SK-N-SH treated with all-trans-retinoic acid at 6 μM for 48 hours (cell line): Measurements from ENCODE around the gene NPRL2.

Source experiments
- ATAC-seq: fragments of 200-7000 bp; cut with Tn5 transposase; 3 replicates; pipeline ENCODE4 v1.9.1; 2020; ENCODE audit warnings: mild to moderate bottlenecking, moderate library complexity
- ARNTL ChIP-seq: fragments of 450-650 bp; formaldehyde crosslinking; IDR thresholded peaks from 2 replicates; pipeline ENCODE4 v1.5.0; 2020; ENCODE audit warnings: low read depth, mild to moderate bottlenecking, moderate library complexity, borderline replicate concordance
- BACH2 ChIP-seq: fragments of 250-450 bp; sonication (Bioruptor Pico); IDR thresholded peaks from 2 replicates; pipeline ENCODE4 v1.9.0; 2021; ENCODE audit warnings: mild to moderate bottlenecking, borderline replicate concordance
- CREB5 ChIP-seq: fragments of 250-450 bp; sonication (Bioruptor Pico); IDR thresholded peaks from 2 replicates; pipeline ENCODE4 v1.5.1; 2020; ENCODE audit warnings: low read depth, mild to moderate bottlenecking, moderate library complexity
- CSDC2 ChIP-seq: fragments of 250-450 bp; sonication (Bioruptor Pico); IDR thresholded peaks from 2 replicates; pipeline ENCODE4 v1.5.0; 2020; ENCODE audit warnings: mild to moderate bottlenecking, moderate library complexity
- CSRNP3 ChIP-seq: fragments of 250-450 bp; sonication (Bioruptor Pico); IDR thresholded peaks from 2 replicates; pipeline ENCODE4 v1.5.1; 2021; ENCODE audit warnings: mild to moderate bottlenecking, moderate library complexity
- ESRRG ChIP-seq: fragments of 250-450 bp; sonication (Bioruptor Pico); IDR thresholded peaks from 2 replicates; pipeline ENCODE4 v1.6.1; 2021; ENCODE audit warnings: mild to moderate bottlenecking
- GLIS3 ChIP-seq: fragments of 250-450 bp; sonication (Bioruptor Pico); IDR thresholded peaks from 2 replicates; pipeline ENCODE4 v1.5.0; 2020; ENCODE audit warnings: mild to moderate bottlenecking, moderate library complexity
- ISL1 ChIP-seq: fragments of 250-450 bp; sonication (Bioruptor Pico); IDR thresholded peaks from 2 replicates; pipeline ENCODE4 v2.1.2; 2022; ENCODE audit warnings: mild to moderate bottlenecking, moderate library complexity
- OSR1 ChIP-seq: fragments of 250-450 bp; sonication (Bioruptor Pico); IDR thresholded peaks from 2 replicates; pipeline ENCODE4 v1.8.0; 2022; ENCODE audit warnings: moderate library complexity, mild to moderate bottlenecking, inconsistent platforms
- PATZ1 ChIP-seq: fragments of 250-450 bp; sonication (Bioruptor Pico); IDR thresholded peaks from 2 replicates; pipeline ENCODE4 v1.8.0; 2020; ENCODE audit warnings: mild to moderate bottlenecking, moderate library complexity, borderline replicate concordance
- POU6F1 ChIP-seq: fragments of 250-450 bp; sonication (Bioruptor Pico); IDR thresholded peaks from 2 replicates; pipeline ENCODE4 v1.8.0; 2021; ENCODE audit warnings: low read depth, mild to moderate bottlenecking, moderate library complexity, borderline replicate concordance
- PPARA ChIP-seq: fragments of 250-450 bp; sonication (Bioruptor Pico); IDR thresholded peaks from 2 replicates; pipeline ENCODE4 v1.5.0; 2020; ENCODE audit warnings: mild to moderate bottlenecking, borderline replicate concordance
- RARB ChIP-seq: fragments of 250-450 bp; sonication (Bioruptor Pico); IDR thresholded peaks from 2 replicates; pipeline ENCODE4 v1.8.0; 2021; ENCODE audit warnings: mild to moderate bottlenecking, moderate library complexity
- SNAI2 ChIP-seq: fragments of 250-450 bp; sonication (Bioruptor Pico); IDR thresholded peaks from 2 replicates; pipeline ENCODE4 v1.5.0; 2020; ENCODE audit warnings: mild to moderate bottlenecking, moderate library complexity
- TCF4 ChIP-seq: fragments of 250-450 bp; sonication (Bioruptor Pico); IDR thresholded peaks from 2 replicates; pipeline ENCODE4 v1.8.0; 2021; ENCODE audit warnings: mild to moderate bottlenecking, moderate library complexity, borderline replicate concordance
- TOX ChIP-seq: fragments of 250-450 bp; sonication (Bioruptor Pico); IDR thresholded peaks from 2 replicates; pipeline ENCODE4 v1.8.0; 2021; ENCODE audit warnings: mild to moderate bottlenecking, moderate library complexity, borderline replicate concordance
- TSHZ2 ChIP-seq: fragments of 250-450 bp; sonication (Bioruptor Pico); IDR thresholded peaks from 2 replicates; pipeline ENCODE4 v1.5.0; 2020; ENCODE audit warnings: mild to moderate bottlenecking, moderate library complexity
- ZC3H10 ChIP-seq: fragments of 250-450 bp; sonication (Bioruptor Pico); IDR thresholded peaks from 2 replicates; pipeline ENCODE4 v1.5.1; 2021; ENCODE audit warnings: mild to moderate bottlenecking, moderate library complexity
- ZFP30 ChIP-seq: fragments of 450-650 bp; formaldehyde crosslinking; IDR thresholded peaks from 2 replicates; pipeline ENCODE4 v1.5.0; 2022; ENCODE audit warnings: mild to moderate bottlenecking, moderate library complexity
- ZNF565 ChIP-seq: fragments of 450-650 bp; formaldehyde crosslinking; conservative IDR thresholded peaks from 2 replicates; pipeline ENCODE4 v1.5.0; 2020; ENCODE audit warnings: low read depth, mild to moderate bottlenecking, moderate library complexity
- ZNF70 ChIP-seq: fragments of 450-650 bp; formaldehyde crosslinking; IDR thresholded peaks from 2 replicates; pipeline ENCODE4 v1.5.0; 2020; ENCODE audit warnings: mild to moderate bottlenecking, moderate library complexity

The NPRL2 gene

GRCh38 chr3:50317300-50317699 is 33.3 kb downstream of the NPRL2 start:
- no peak for ATAC-seq
- TF ChIP-seq PPARA = no peak
- TF ChIP-seq ESRRG (CRISPR knock-in tag) = no peak
- no peak for TF ChIP-seq ZFP30
- TF ChIP-seq CSDC2 = no peak
- no peak for TF ChIP-seq CREB5 (CRISPR knock-in tag)
- TF ChIP-seq ISL1 (CRISPR knock-in tag) = no peak
- no peak for TF ChIP-seq ZNF70 (CRISPR knock-in tag)
- TF ChIP-seq BACH2 (CRISPR knock-in tag) = no peak
- no peak for TF ChIP-seq TOX
- no peak for TF ChIP-seq TCF4 (CRISPR knock-in tag)
- no peak for TF ChIP-seq RARB (CRISPR knock-in tag)
- no peak for TF ChIP-seq POU6F1
- no peak for TF ChIP-seq CSRNP3 (CRISPR knock-in tag)
- TF ChIP-seq TSHZ2 (CRISPR knock-in tag) = no peak
- no peak for TF ChIP-seq SNAI2 (CRISPR knock-in tag)
- no peak for TF ChIP-seq ARNTL (CRISPR knock-in tag)
- no peak for TF ChIP-seq GLIS3
- TF ChIP-seq PATZ1 (CRISPR knock-in tag) = no peak

- peak; percentile 5; the same call in 2 of the 3 replicates for ATAC-seq
- no peak for TF ChIP-seq ZC3H10 (CRISPR knock-in tag)
- no peak for TF ChIP-seq CSRNP3 (CRISPR knock-in tag)
- TF ChIP-seq RARB (CRISPR knock-in tag) = no peak
- no peak for TF ChIP-seq BACH2 (CRISPR knock-in tag)
- no peak for TF ChIP-seq ZNF70 (CRISPR knock-in tag)
These were observed 33.8 kb downstream of the NPRL2 start for GRCh38 chr3:50316657-50317242.

- ATAC-seq = no peak
- TF ChIP-seq ZC3H10 (CRISPR knock-in tag) = no peak
- no peak for TF ChIP-seq ZNF565 (CRISPR knock-in tag)
- no peak for TF ChIP-seq PPARA
- no peak for TF ChIP-seq TSHZ2 (CRISPR knock-in tag)
- TF ChIP-seq CSDC2 = no peak
- TF ChIP-seq ARNTL (CRISPR knock-in tag) = no peak
- no peak for TF ChIP-seq OSR1 (CRISPR knock-in tag)
- TF ChIP-seq BACH2 (CRISPR knock-in tag) = no peak
These were observed 35.8 kb downstream of the NPRL2 start for GRCh38 chr3:50314816-50315215.
